K562 (cell line): ENCODE measurements around the gene COX6B1. TPM values are rescaled to one million over a fixed set of nuclear protein-coding genes. Genes with fewer than 3 reads are reported as not detected.
A peak's percentile ranks its signal among the peaks of the same experiment; 100 is the strongest.

Source experiments
- CTCF ChIP-seq, 3 experiments: IDR thresholded peaks in 2 of 3; conservative IDR thresholded peaks in 1 of 3; 2 replicates each; pipeline ENCODE4 v1.5.1; 2011 to 2012; ENCODE audit warnings: low read length in 3 of 3, mild to moderate bottlenecking in 3 of 3, control low read depth in 2 of 3, improper control_type of control experiment in 1 of 3, inconsistent platforms in 1 of 3, low read depth in 1 of 3, mixed read lengths in 1 of 3, moderate library complexity in 1 of 3; ENCODE audit not compliant: insufficient read depth in 2 of 3
- ESRRB ChIP-seq: fragments of 250-450 bp; sonication (Bioruptor Pico); IDR thresholded peaks from 2 replicates; pipeline ENCODE4 v1.5.0; 2020; ENCODE audit warnings: mild to moderate bottlenecking, moderate library complexity, borderline replicate concordance
- GTF3C2 ChIP-seq: IDR thresholded peaks from 3 replicates; pipeline ENCODE4 v1.6.1; 2011; ENCODE audit warnings: borderline replicate concordance, mild to moderate bottlenecking, moderate library complexity; ENCODE audit not compliant: insufficient read length; ENCODE audit errors: extremely low read depth
- HNRNPLL ChIP-seq: fragments of 200-400 bp; formaldehyde crosslinking; IDR thresholded peaks from 2 replicates; pipeline ENCODE4 v1.6.1; 2017; ENCODE audit warnings: low read length, low read depth, mild to moderate bottlenecking; ENCODE audit not compliant: poor library complexity, severe bottlenecking
- MAFF ChIP-seq: IDR thresholded peaks from 2 replicates; pipeline ENCODE4 v1.6.1; 2012; ENCODE audit warnings: low read length, improper control_type of control experiment
- NR2C2 ChIP-seq, 2 experiments: fragments of 200-800 bp in 1 of 2; sonication (Bioruptor generic) in 1 of 2; sonication (generic) in 1 of 2; formaldehyde crosslinking in 1 of 2; IDR thresholded peaks; 2 replicates each; pipeline versions ENCODE4 v1.6.1 to v1.8.0; 2016 to 2022; ENCODE audit warnings: mild to moderate bottlenecking in 1 of 2, missing compliant biosample characterization in 1 of 2, missing genetic modification characterization in 1 of 2, missing genetic modification reagents in 1 of 2
- RREB1 ChIP-seq: fragments of 250-450 bp; sonication (Bioruptor Pico); IDR thresholded peaks from 2 replicates; pipeline ENCODE4 v1.4.0; 2020
- ZNF124 ChIP-seq: sonication (generic); formaldehyde crosslinking; IDR thresholded peaks from 2 replicates; pipeline ENCODE4 v1.8.1; 2022; ENCODE audit warnings: missing genetic modification reagents
- ZNF140 ChIP-seq: fragments of 250-450 bp; sonication (Bioruptor Pico); IDR thresholded peaks from 2 replicates; pipeline ENCODE4 v1.8.0; 2021; ENCODE audit warnings: moderate library complexity, mild to moderate bottlenecking, inconsistent platforms
- ZNF165 ChIP-seq: fragments of 250-450 bp; sonication (Bioruptor Pico); IDR thresholded peaks from 2 replicates; pipeline ENCODE4 v1.4.0; 2020; ENCODE audit warnings: borderline replicate concordance
- polyA plus RNA-seq, 8 experiments: library from polyadenylated mRNA; depleted of rRNA in 4 of 8; stranded (reverse) in 5 of 8; unstranded in 3 of 8; fragments of >200 nt; fragmentation: Nextera tagmentation in 2 of 8; fragmentation: Illumina TruSeq in 1 of 8; extraction: Ambion mirVana in 2 of 8; extraction: Trizol in 1 of 8; gene quantifications; 2 replicates each; pipeline versions ENCODE4 v1.2.1 to v1.2.3, GENCODE V29; 2011 to 2014; ENCODE audit warnings: inconsistent platforms in 1 of 8, missing spikeins in 1 of 8
- total RNA-seq, 7 experiments: library from RNA; depleted of rRNA in 6 of 7; stranded (reverse); fragments of >200 nt in 6 of 7; fragmentation: Illumina TruSeq in 2 of 7; extraction: Trizol in 2 of 7; gene quantifications; 2 replicates each; pipeline versions ENCODE4 v1.2.1 to v1.2.3, GENCODE V29; 2011 to 2021; ENCODE audit warnings: low replicate concordance in 1 of 7
- TF ChIP-seq, protein P1 (sequence below): fragments of 450-650 bp; formaldehyde crosslinking; IDR thresholded peaks from 2 replicates; pipeline ENCODE4 v1.4.0; 2022; ENCODE audit warnings: missing genetic modification characterization
- TF ChIP-seq, protein P2 (sequence below): fragments of 450-650 bp; conservative IDR thresholded peaks from 2 replicates; pipeline ENCODE4 v1.6.1; 2016; ENCODE audit warnings: missing genetic modification characterization, low read depth, mild to moderate bottlenecking, control low read depth, missing compliant biosample characterization

Gene COX6B1
- total and polyA plus RNA-seq, 9 of the 15 experiments (the other 6 are each of a cell fraction or from before 2014, with no cell fraction given): 777 to 2,393 (median 1,219) TPM

DNA sequence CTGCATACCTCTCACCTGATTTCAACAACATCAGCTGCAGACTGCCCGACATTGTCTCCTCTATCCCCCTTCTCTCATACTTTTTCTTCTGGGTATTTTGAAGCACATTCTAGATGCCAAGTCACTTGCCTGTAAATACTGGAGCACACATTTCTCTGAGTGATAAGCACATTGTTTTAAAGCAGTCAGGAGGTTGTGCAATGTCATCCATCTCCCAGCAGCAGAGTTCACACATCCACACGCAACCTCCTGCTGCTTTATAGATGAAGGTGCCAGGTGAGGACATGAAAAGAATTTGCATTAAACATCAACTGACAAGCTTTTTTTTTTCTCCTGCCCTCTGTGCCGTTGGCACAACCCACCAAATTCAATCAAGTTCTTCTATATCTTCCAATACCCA lies 23.7 kb downstream of the COX6B1 start (continued):
- TF ChIP-seq CTCF (IDR thresholded peaks at IDR 0.05 in 2 of 3, conservative IDR thresholded peaks at IDR 0.05 in 1 of 3; ENCODE audit: insufficient read depth in 2 of 3, low read depth in 1 of 3, low read length in 3 of 3) (no peak), ESRRB (no peak), ZNF140 (CRISPR knock-in tag) (no peak), HNRNPLL (no peak), ZNF165 (CRISPR knock-in tag) (no peak), MAFF (peak; percentile 77; the same call in 1 of the 2 replicates), RREB1 (CRISPR knock-in tag) (no peak), GTF3C2 (no peak), NR2C2 (CRISPR knock-in tag; IDR thresholded peaks at IDR 0.05) (no peak), NR2C2 (tag; IDR thresholded peaks at IDR 0.05) (no peak), ZNF124 (CRISPR knock-in tag) (no peak)
- TF ChIP-seq, protein P1, sequence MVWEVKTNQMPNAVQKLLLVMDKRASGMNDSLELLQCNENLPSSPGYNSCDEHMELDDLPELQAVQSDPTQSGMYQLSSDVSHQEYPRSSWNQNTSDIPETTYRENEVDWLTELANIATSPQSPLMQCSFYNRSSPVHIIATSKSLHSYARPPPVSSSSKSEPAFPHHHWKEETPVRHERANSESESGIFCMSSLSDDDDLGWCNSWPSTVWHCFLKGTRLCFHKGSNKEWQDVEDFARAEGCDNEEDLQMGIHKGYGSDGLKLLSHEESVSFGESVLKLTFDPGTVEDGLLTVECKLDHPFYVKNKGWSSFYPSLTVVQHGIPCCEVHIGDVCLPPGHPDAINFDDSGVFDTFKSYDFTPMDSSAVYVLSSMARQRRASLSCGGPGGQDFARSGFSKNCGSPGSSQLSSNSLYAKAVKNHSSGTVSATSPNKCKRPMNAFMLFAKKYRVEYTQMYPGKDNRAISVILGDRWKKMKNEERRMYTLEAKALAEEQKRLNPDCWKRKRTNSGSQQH (CRISPR knock-in tag): no peak
- TF ChIP-seq, protein P2, sequence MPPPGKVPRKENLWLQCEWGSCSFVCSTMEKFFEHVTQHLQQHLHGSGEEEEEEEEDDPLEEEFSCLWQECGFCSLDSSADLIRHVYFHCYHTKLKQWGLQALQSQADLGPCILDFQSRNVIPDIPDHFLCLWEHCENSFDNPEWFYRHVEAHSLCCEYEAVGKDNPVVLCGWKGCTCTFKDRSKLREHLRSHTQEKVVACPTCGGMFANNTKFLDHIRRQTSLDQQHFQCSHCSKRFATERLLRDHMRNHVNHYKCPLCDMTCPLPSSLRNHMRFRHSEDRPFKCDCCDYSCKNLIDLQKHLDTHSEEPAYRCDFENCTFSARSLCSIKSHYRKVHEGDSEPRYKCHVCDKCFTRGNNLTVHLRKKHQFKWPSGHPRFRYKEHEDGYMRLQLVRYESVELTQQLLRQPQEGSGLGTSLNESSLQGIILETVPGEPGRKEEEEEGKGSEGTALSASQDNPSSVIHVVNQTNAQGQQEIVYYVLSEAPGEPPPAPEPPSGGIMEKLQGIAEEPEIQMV (tag): no peak; the same call in 1 of the 2 replicates
